Esophagus squamous epithelium (tissue), 5 donors: ENCODE measurements around the gene ARF3. TPM values are rescaled to one million over a fixed set of nuclear protein-coding genes. Genes with fewer than 3 reads are reported as not detected.

Experiments used
- DNase-seq: peaks from one replicate; lab custom pipeline; 2025; lab: John Stamatoyannopoulos, UW
- H3K27ac ChIP-seq, 4 donors: fragments of 200-600 bp; sonication (generic); one replicate each; pipeline ENCODE4 v1.5.1; 2016 to 2019; ENCODE audit warnings: mild to moderate bottlenecking in 1 of 4
- H3K27me3 ChIP-seq, 4 donors: fragments of 200-600 bp; sonication (generic); 1 replicate in 3 of 4; 2 replicates in 1 of 4; pipeline versions ENCODE4 v1.5.1 to v1.6.0; 2017 to 2021; ENCODE audit warnings: antibody characterized with exemption in 1 of 4
- H3K36me3 ChIP-seq, 3 donors: fragments of 200-600 bp; sonication (generic); one replicate each; pipeline ENCODE4 v1.5.1; 2016 to 2019
- H3K4me1 ChIP-seq, 3 donors: fragments of 200-600 bp; sonication (generic); one replicate each; pipeline ENCODE4 v1.5.1; 2017 to 2019
- H3K4me3 ChIP-seq, 4 donors: fragments of 200-600 bp; sonication (generic); 1 replicate in 3 of 4; 2 replicates in 1 of 4; pipeline ENCODE4 v1.5.1; 2016 to 2019; ENCODE audit warnings: mild to moderate bottlenecking in 2 of 4, moderate library complexity in 1 of 4
- H3K9me3 ChIP-seq, 3 donors: fragments of 200-600 bp; sonication (generic); one replicate each; pipeline ENCODE4 v1.5.1; 2016 to 2019
- POLR2A ChIP-seq, 4 donors: fragments of 450-650 bp; IDR thresholded peaks; one replicate each; pipeline ENCODE4 v1.6.1; 2017; ENCODE audit warnings: antibody characterized with exemption in 4 of 4, mild to moderate bottlenecking in 4 of 4, moderate library complexity in 3 of 4
- WGBS, 2 donors: methylation state at CpG; one replicate each; pipeline ENCODE4 v1.1.5; 2018; 5-methylcytosine and 5-hydroxymethylcytosine counted together
- intact Hi-C: fragments of 100-400 bp; cut with DNase I; formaldehyde crosslinking; loops from one replicate; pipeline ENCODE4 v1.15.0; 2022
- total RNA-seq, 4 donors: library from RNA; depleted of rRNA; stranded (reverse); fragments of >200 nt; gene quantifications; one replicate each; pipeline ENCODE4 v1.1.0, GENCODE V29; 2016
- TF ChIP-seq, protein P1 (sequence below), 6 experiments: fragments of 450-650 bp in 4 of 6; fragments of 200-600 bp in 2 of 6; sonication (generic) in 2 of 6; IDR thresholded peaks; one replicate each; pipeline ENCODE4 v1.5.1; 2016 to 2019; ENCODE audit warnings: antibody characterized with exemption in 6 of 6, mild to moderate bottlenecking in 4 of 6, moderate library complexity in 4 of 6
- donor health status: DM: yes; HTN: yes; CAD: no.

Gene ARF3
- total RNA-seq: 10 to 100 TPM; 52.2 to 76.2 (median 61.6) TPM

DNA sequence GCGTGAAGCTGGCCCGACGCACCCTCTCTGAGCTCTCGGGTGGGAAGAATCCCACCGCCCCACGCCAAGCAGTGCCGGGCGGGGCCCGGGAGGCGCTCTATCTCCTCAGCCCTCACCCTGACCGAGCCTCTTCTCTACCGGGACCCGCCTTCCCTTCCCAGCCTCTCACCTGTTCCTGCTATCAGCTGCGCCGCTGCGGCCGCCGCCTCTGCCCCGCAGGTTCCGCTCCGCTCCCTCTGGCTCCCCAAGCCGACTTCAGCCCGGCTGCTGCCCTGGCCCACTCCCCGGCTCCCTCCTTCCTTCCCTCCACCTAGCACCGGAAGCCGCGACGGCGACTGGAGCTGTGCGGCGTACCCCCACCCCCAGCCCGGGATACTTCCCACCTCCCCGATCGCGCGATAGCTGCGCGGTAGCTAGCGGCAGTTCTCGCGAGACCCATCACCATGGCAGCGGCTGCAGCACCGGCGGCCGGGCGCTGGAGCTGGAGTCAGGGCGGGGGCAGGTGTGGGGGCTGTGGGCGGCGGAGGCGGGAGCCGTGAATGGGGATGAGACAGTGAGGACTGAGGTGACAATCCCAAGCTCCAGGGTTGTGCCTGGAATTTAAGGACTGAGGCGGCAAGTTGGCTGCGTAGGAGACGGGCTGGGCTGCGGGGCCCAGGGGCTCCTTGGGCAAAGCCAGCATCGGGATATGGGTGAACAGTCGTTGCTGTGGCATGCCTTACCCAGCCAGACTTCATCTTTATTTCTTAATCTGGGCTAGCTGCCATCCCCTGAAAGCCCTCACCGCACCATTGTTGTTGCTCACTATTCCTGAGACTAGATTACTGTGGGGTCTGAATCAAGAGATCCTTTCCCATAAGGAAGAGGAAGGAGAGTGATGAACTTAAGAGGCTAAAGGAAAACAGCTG lies at the start of gene ARF3:
ARF3 (minus strand) TSS at position 347 of the 908 bp plus-strand sequence. CDS start 16,392 bp downstream, outside the sequence.
- H3K4me3 ChIP-seq: peak within 1 kb of the TSS; percentile 72 to 97 (median 94)
- intact Hi-C loops: no loop called here
- peaks cover 13 to 53% (median 15%) of the 10 kb centered on the region in 3 donors for H3K4me1 ChIP-seq
- peak; percentile 58 for DNase-seq
- WGBS, 2 donors: 0 to 1% methylated on average over 6 to 25 of the region's 58 CpGs
- H3K9me3 ChIP-seq: no peaks in the 10 kb centered on the region
- peaks cover 0 to 23% (median 4%) of the 10 kb centered on the region in 3 donors for H3K36me3 ChIP-seq
- H3K27ac ChIP-seq: peak within 1 kb of the TSS; percentile 81 to 92 (median 86)
- TF ChIP-seq, protein P1, sequence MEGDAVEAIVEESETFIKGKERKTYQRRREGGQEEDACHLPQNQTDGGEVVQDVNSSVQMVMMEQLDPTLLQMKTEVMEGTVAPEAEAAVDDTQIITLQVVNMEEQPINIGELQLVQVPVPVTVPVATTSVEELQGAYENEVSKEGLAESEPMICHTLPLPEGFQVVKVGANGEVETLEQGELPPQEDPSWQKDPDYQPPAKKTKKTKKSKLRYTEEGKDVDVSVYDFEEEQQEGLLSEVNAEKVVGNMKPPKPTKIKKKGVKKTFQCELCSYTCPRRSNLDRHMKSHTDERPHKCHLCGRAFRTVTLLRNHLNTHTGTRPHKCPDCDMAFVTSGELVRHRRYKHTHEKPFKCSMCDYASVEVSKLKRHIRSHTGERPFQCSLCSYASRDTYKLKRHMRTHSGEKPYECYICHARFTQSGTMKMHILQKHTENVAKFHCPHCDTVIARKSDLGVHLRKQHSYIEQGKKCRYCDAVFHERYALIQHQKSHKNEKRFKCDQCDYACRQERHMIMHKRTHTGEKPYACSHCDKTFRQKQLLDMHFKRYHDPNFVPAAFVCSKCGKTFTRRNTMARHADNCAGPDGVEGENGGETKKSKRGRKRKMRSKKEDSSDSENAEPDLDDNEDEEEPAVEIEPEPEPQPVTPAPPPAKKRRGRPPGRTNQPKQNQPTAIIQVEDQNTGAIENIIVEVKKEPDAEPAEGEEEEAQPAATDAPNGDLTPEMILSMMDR (IDR thresholded peaks at IDR 0.05): no peak
- TF ChIP-seq POLR2A (IDR thresholded peaks at IDR 0.05): peak in 3 of 4 donors; percentile 24 to 70 (median 64)
- no peaks in the 10 kb centered on the region for H3K27me3 ChIP-seq

DNA sequence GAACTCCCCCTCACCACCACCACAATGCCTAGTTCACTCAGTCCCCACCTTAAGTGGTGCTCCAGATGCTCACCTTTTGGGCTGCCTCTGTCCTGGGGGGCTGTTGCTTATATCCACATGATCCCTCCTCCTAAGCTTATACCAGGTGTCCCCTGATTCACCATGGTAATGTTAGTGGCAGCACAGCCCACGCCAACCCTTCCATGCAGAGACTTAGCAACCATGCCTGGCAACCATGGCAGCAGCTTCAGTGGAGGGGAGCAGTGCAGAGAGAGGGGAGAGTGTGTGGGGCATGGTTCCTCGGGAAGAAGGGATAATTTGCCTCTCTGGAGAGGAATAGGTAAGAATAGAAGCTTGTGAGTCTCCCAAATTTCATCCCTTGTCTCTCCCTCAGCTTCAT lies 43.1 kb upstream of the ARF3 start:
- no peak overlapping the region for H3K27ac ChIP-seq
- intact Hi-C loops: no loop called here
- H3K36me3 ChIP-seq: peaks cover 19 to 51% (median 22%) of the 10 kb centered on the region in 3 donors
- H3K4me3 ChIP-seq: no peak overlapping the region
- H3K9me3 ChIP-seq: no peaks in the 10 kb centered on the region
- peaks cover 27 to 45% (median 35%) of the 10 kb centered on the region in 3 donors for H3K4me1 ChIP-seq
- TF ChIP-seq, protein P1 (IDR thresholded peaks at IDR 0.05): no peak
- TF ChIP-seq POLR2A (IDR thresholded peaks at IDR 0.05): no peak
- WGBS, 2 donors: 70 to 86% methylated on average over 1 of the region's 2 CpGs
- no peak for DNase-seq
- peaks cover 0 to 87% (median 0%) of the 10 kb centered on the region in 4 donors for H3K27me3 ChIP-seq

- 0 to 14% methylated on average over 5 to 8 of the region's 30 CpGs for WGBS, 2 donors
- peaks cover 0 to 95% (median 4%) of the 10 kb centered on the region in 4 donors for H3K27me3 ChIP-seq
Observed at GRCh38 chr12:48999371-49000131, 42.3 kb upstream of the ARF3 start, which contains the start of gene DDN. Gene DDN (minus strand): TSS chr12:48999375. CDS start chr12:48999287, 88 bp downstream.

GRCh38 chr12:48998497-48999353 lies 41.4 kb upstream of the ARF3 start:
- H3K36me3 ChIP-seq: peaks cover 10 to 35% (median 19%) of the 10 kb centered on the region in 3 donors
- peaks cover 32 to 55% (median 35%) of the 10 kb centered on the region in 3 donors for H3K4me1 ChIP-seq
- H3K9me3 ChIP-seq: no peaks in the 10 kb centered on the region
- TF ChIP-seq POLR2A (IDR thresholded peaks at IDR 0.05): no peak
- TF ChIP-seq, protein P1 (IDR thresholded peaks at IDR 0.05): no peak
- no peak for DNase-seq
- intact Hi-C loops: no loop called here
- peak overlapping the region; percentile 36 to 66 (median 46) for H3K4me3 ChIP-seq
- H3K27me3 ChIP-seq: peaks cover 0 to 99% (median 7%) of the 10 kb centered on the region in 4 donors
- no peak overlapping the region for H3K27ac ChIP-seq
- 0 to 3% methylated on average over 8 of the region's 48 CpGs for WGBS, 2 donors

More at GRCh38 chr12:48999371-49000131, 42.3 kb upstream of the ARF3 start, which contains the start of gene DDN:
- no peak for DNase-seq
- Histone ChIP-seq H3K4me3 (peak within 1 kb of the TSS; percentile 36 to 66 (median 46)), H3K4me1 (peaks cover 32 to 53% (median 35%) of the 10 kb centered on the region in 3 donors), H3K27ac (no peak within 1 kb of the TSS), H3K9me3 (no peaks in the 10 kb centered on the region), H3K36me3 (peaks cover 19 to 43% (median 22%) of the 10 kb centered on the region in 3 donors)
- intact Hi-C loops: no loop called here
- TF ChIP-seq, protein P1 (IDR thresholded peaks at IDR 0.05): no peak
- no peak for TF ChIP-seq POLR2A (IDR thresholded peaks at IDR 0.05)
